ENCODE results near the gene ATXN7L3. TPM values are rescaled to one million over a fixed set of nuclear protein-coding genes. Genes with fewer than 3 reads are reported as not detected.
A peak's percentile ranks its signal among the peaks of the same experiment; 100 is the strongest.

The ATXN7L3 gene
- total RNA-seq, 1 experiment from 2014 or later = 86.7 TPM

GRCh38 chr17:44210342-44211192 lies 10.9 kb upstream of the ATXN7L3 start (continued):
- TF ChIP-seq FOSL1 (IDR thresholded peaks at IDR 0.05; ENCODE audit: low read depth) = no peak
- peak; percentile 70 for TF ChIP-seq YY1 (IDR thresholded peaks at IDR 0.05; ENCODE audit: extremely low read depth, insufficient replicate concordance, low read depth, low read length)
- no peak for TF ChIP-seq EZH2 (IDR thresholded peaks at IDR 0.05)
- no peak for TF ChIP-seq SRF (IDR thresholded peaks at IDR 0.05; ENCODE audit: low read depth)

- H3K9me2 ChIP-seq (ENCODE audit: insufficient read depth) = no peaks in the 10 kb centered on the region
- peaks cover 24 to 56% of the 10 kb centered on the region in 2 experiments for H3K4me1 ChIP-seq (ENCODE audit: control insufficient read depth in 1 of 2, insufficient read depth in 2 of 2, low read length in 2 of 2)
- H3K79me2 ChIP-seq (ENCODE audit: insufficient read depth, low read length) = peaks cover 11% of the 10 kb centered on the region; the same call in 1 of the 2 replicates
- no peaks in the 10 kb centered on the region for H3K27me3 ChIP-seq (ENCODE audit: insufficient read depth, low read length)
- TF ChIP-seq ZBTB33 (IDR thresholded peaks at IDR 0.05; ENCODE audit: extremely low read depth, insufficient replicate concordance, low read length) (no peak), TCF7L2 (IDR thresholded peaks at IDR 0.05; ENCODE audit: borderline replicate concordance, extremely low read depth, insufficient read depth, insufficient read length) (no peak), SIN3A (IDR thresholded peaks at IDR 0.05; ENCODE audit: low read depth) (no peak), EZH2phosphoT487 (IDR thresholded peaks at IDR 0.05; ENCODE audit: borderline replicate concordance) (no peak), ZFX (IDR thresholded peaks at IDR 0.05) (no peak), EZH2 (IDR thresholded peaks at IDR 0.05) (no peak), MAX (IDR thresholded peaks at IDR 0.05) (no peak), ZNF274 (IDR thresholded peaks at IDR 0.05; ENCODE audit: low read depth, low read length) (no peak)
- H2AFZ ChIP-seq (ENCODE audit: low read depth, low read length, poor library complexity, severe bottlenecking) = no peak overlapping the region
- peaks cover 13 to 44% of the 10 kb centered on the region in 2 experiments; a peak in 3 of 4 replicates for H3K36me3 ChIP-seq (ENCODE audit: control insufficient read depth in 1 of 2, insufficient read depth in 2 of 2, low read length in 2 of 2)
- H4K20me1 ChIP-seq (ENCODE audit: insufficient read depth) = no peaks in the 10 kb centered on the region
- DNase-seq (ENCODE audit: low read depth, low spot score) (no peak), ATAC-seq (no peak; the same call in 1 of the 2 replicates)
- CTCF ChIA-PET = interaction anchor here (0.9 to 3.0 kb wide), 17 partner anchors 8 to 314 kb away, joined by 3 to 19 read pairs (median 7); partner anchors contain the start of genes FAM171A2, GRN, SLC25A39 and TMUB2
- H3K27ac ChIP-seq (ENCODE audit: low read depth, low read length) = peak overlapping the region; percentile 42
- H3K9me3 ChIP-seq (ENCODE audit: control insufficient read depth in 1 of 2, insufficient read depth in 1 of 2, low read depth in 1 of 2, low read length in 2 of 2) = no peaks in the 10 kb centered on the region
- POLR2A ChIA-PET = interaction anchor here (0.9 to 1.7 kb wide), 2 partner anchors 115 to 136 kb away, joined by 3 to 5 read pairs; partner anchors contain the start of genes GRN and SLC25A39
- intact Hi-C loops (cut with micrococcal nuclease) = loop anchor here (2.0 to 10.0 kb wide), 2 partner anchors 117 to 315 kb away; no protein-coding TSS in a partner anchor
- H3K4me3 ChIP-seq (replicated peaks in 1 of 2; ENCODE audit: low read depth in 1 of 2, low read length in 2 of 2) = 0 out of 4 replicates have a peak overlapping the region, but pooled peaks of 1 of the 2 experiments have one; percentile 2
- peak overlapping the region; percentile 70 for H3K4me2 ChIP-seq (ENCODE audit: low read length)
- RAD21 ChIA-PET (ENCODE audit: low non-redundant PET in 1 of 2, low total read pairs in 2 of 2, uncharacterized antibody in 2 of 2, unreplicated experiment in 2 of 2) = interaction anchor here in 1 of 2 experiments (1.2 kb wide), 1 partner anchor 117 kb away, joined by 4 read pairs; no protein-coding TSS in a partner anchor
- H3K9ac ChIP-seq (ENCODE audit: low read length) = peak overlapping the region; percentile 39
- TSS peak; percentile 22 for BruUV-seq (replicated peaks)
These were observed 10.2 kb upstream of the ATXN7L3 start for GRCh38 chr17:44209786-44210341.
